ENCODE measurements around the gene ALDH3A1.

ALDH3A1 gene

DNA sequence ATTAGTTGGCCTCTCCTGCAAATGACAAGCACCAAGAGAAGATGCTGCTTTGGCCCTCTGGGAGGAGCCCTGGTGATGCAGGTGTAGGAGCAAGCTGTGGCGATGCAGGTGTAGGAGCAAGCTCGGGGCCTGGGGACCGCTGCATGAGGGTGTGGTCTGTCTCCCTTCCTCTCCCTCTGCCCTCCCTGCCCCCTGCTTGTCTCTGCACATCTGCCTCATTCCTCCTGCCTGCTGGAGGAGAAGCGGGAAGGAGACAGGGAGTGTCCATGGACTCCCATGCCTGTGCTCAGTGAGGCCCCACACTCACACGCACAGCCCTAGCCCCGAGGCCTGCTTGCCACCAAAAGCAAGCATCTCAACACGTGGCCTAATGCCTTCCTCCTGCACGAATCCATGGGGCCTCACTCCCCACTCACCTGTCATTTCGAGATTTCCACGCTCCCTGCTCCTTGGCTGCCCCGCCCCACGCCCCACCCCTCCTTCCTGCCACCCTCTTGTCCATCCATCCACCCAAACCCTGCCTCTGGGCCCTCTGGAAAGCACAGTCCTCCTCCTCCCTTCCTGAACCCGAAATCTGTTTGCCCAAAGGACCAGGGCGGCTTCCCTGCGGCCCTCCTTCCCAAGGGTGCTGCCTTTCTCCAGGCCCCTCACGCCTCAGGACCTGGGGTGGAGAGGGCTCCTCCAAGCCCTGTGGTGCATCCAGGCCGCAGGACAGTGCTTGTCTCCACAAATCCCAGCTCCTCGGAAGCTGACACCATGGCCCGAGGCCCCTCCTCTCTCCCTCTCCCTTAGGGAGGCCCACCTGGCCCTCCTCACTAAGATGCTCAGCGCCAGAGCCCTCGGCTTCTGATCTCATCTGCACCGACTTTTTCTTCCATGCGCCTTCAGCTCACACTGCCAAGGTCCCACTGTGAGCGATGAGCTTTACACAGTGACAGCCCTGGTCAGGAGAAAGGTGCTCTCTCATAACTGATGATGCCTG, 11.8 kb upstream of the ALDH3A1 start:
- no peak for DNase-seq (ENCODE audit: low read depth)

DNA sequence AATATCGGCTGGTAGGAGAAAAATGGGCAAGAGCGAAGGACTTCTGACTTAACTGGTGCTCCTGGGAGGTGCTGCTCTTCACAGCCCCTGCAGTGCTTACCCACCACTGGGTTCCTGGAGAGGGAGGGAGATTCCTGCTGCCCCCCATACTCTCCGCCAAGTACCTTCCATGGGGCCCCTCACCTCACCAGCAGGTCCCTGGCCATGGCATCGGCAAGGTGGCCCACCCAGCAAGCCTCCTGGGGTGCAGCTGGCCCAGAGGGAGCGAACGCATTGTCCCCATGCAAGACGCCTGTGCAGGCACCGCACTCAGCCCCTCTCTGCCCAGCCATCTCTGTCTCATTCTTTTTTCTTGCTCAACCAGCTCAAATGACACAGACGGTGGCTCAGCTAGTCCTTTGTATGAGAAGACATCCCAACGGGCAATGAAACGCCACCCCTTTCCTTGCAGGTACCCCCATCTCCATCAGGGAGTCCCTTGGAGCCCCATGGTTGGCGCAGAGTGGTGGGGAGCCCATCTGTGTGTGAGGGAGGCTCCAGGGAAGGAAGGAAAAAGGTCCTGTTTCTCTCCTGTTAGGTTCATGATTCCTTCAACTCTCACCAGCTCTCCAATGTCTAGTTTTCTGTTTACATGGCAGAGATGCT, 9.6 kb upstream of the ALDH3A1 start:
- no peak for DNase-seq (ENCODE audit: low read depth)

DNA sequence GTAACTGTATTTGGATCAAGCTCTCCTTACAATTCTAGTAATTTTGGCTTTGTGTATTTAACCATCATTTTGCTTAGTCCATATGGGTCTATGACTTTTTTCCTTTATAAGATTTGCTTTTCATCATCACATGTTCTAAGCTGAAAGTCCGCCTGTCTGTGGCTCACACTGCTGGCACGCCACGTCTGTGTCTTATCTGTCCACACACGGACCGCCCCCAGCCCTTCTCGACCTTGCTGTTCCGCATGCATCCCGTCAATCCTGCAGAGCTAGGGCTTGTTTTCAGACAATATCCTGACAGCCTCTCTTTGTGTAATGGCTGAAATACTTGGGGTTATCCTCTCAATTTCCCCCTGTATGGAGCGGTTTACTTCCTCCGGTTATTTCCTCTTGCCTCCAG, 8.4 kb upstream of the ALDH3A1 start:
- no peak for DNase-seq (ENCODE audit: low read depth)

- DNase-seq (ENCODE audit: low read depth), result no peak
These were observed 7.9 kb upstream of the ALDH3A1 start for GRCh38 chr17:19755821-19756510.

GRCh38 chr17:19755392-19755791, 7.3 kb upstream of the ALDH3A1 start:
- DNase-seq (ENCODE audit: low read depth), result no peak

- no peak for DNase-seq (ENCODE audit: low read depth)
These were observed 5.8 kb upstream of the ALDH3A1 start for GRCh38 chr17:19753661-19754463.

- DNase-seq (ENCODE audit: low read depth), result no peak
These were observed 5.0 kb upstream of the ALDH3A1 start for GRCh38 chr17:19753051-19753509.

DNA sequence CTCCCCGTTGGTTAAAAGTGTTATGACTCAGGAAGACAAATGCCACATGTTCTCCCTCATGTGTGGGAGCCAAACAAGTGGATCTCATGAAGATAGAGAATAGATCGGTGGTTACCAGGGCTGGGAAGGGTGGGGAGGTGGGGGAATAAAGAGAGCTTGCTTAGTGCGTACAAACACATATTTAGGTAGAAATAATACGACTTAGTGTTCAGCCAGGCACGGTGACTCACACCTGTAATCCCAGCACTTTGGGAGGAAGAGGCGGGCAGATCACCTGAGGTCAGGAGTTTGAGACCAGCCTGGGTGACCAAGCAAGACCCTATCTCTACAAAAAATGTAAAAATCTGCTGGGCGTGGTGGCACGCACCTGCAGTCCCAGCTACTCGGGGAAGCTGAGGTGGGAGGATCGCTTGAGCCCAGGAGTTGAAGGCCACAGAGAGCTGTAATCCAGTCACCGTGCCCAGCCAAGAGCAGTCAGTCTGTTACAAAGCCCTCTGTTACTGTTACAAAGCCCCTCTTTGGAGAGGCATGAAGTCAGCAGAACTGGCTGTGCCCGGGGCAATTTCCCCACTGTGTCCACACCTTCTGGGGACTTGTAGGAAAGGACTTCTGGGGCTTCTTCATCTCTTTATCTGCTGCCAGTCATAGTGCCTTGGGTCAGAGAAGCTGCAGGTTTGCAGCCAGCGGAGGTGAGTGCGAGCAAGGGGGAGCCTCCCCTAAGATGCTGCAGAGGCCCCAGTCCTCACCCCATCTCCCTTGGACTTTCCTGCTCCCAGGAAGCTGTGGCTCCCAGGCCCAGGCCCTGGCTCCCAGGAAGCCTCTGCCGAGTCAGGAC, 4.3 kb upstream of the ALDH3A1 start:
- no peak for DNase-seq (ENCODE audit: low read depth)

- no peak for DNase-seq (ENCODE audit: low read depth)
These were observed 2.7 kb upstream of the ALDH3A1 start for GRCh38 chr17:19750835-19751234.

DNA sequence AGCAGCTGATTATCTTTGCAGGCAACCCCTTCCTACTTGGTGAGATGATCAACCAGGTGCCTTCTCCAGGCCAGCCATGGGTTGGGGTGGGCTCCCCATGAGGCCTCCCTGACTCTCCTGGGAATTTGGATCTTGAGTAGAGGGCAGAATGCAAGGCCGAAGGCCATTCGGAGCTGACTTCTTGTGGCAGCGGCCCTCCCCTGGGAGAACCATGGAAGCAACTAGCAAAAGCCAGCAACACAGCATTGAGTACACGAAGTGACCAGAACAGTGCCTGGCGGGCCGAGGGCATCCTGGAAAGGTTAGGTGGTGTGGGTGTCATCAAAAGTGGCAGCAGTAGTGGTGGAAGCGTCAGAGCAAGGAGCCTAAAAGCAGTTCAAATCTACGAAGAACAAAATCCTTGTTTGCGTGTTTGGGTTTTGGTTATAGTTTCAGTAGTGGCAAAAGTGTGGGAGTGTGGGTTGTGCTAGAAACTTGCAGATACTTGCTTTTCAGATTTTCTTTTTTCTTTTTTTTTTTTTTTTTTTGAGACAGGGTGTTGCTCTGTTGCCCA, 2.0 kb upstream of the ALDH3A1 start:
- DNase-seq (ENCODE audit: low read depth), result no peak

DNA sequence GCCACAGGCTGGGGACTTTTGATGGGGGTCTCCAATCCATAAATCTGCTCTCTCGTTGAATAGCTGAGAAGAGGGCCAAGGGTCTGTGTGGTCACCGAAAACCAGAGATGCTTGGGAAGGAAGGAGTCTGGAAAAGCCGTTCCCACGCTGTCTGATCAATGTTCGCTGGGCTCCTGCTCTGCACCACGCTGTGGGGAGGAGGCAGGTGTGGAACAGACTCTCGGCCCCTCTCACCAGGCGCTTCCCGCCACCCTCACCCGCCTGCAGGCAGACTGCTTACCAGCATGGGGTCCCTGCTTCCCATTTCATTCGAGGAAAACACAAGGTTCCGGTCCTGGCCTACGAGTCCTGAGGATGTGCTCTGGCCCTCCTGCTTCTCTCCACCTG, 702 bp upstream of the ALDH3A1 start:
- DNase-seq (ENCODE audit: low read depth), result no peak

- DNase-seq (ENCODE audit: low read depth), result no peak
These were observed 859 bp downstream of the ALDH3A1 start for GRCh38 chr17:19747159-19747719.

GRCh38 chr17:19746517-19746916, 1.6 kb downstream of the ALDH3A1 start:
- no peak for DNase-seq (ENCODE audit: low read depth)

DNA sequence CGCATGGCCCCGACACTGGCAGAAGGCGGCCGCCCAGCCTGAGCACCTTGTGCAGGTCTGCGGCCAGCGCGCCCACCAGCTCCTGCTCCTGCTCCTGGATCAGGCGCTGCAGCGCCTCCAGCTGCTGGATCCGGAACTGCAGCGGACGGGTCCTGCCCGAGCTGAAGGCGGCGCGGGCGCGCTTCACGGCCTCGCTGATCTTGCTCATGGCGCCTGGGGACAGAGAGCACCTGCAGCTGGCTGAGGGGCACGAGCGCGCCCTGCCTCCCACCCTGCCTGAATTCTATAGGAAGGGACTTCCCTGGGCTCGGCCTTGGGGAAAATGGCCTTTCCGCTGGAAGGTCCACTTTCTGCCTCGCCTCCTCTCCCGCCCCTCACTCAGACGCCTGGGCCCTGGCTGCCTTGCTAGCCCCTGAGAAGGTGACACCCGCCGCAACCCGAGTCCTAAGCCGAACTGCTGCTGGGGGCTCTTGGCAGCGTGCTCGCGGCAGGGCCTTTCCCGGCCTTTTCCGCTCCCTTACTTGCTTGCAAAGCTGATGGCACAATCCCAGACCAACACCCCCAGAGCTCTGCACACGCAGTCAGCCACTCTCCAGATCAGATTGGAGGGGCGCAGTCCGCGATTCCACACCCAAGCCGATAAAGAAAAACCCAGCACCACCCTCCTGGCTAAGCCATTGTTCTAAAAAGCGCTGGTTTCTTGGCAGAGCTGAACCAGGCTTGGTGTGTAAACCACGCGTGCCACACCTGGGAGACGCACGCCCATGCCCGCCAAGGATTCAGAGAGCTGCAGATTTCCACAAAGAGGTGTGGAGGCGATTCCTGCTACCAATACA, 3.0 kb downstream of the ALDH3A1 start:
- DNase-seq (ENCODE audit: low read depth), result peak; percentile 78

DNA sequence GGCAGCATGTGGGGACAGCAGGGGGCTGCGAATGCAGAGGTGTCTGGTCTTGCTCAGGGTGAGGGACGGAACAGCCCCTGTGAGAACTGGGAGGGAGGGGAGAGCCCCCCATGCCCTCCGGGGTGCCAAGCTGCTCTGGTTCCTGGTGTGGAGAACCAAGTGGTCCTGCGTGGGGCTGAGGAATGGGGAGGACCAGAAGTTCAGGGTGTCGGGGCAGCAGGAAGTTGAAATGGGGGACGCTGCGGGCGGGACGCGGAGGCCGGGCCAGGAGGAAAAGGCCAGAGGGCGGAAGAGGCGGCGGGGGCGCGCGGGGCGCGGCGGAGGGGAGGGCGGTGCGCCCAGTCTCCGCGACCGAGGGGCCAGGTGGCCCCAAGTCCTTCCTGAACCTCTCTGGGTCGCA, 3.6 kb downstream of the ALDH3A1 start:
- no peak for DNase-seq (ENCODE audit: low read depth)

DNA sequence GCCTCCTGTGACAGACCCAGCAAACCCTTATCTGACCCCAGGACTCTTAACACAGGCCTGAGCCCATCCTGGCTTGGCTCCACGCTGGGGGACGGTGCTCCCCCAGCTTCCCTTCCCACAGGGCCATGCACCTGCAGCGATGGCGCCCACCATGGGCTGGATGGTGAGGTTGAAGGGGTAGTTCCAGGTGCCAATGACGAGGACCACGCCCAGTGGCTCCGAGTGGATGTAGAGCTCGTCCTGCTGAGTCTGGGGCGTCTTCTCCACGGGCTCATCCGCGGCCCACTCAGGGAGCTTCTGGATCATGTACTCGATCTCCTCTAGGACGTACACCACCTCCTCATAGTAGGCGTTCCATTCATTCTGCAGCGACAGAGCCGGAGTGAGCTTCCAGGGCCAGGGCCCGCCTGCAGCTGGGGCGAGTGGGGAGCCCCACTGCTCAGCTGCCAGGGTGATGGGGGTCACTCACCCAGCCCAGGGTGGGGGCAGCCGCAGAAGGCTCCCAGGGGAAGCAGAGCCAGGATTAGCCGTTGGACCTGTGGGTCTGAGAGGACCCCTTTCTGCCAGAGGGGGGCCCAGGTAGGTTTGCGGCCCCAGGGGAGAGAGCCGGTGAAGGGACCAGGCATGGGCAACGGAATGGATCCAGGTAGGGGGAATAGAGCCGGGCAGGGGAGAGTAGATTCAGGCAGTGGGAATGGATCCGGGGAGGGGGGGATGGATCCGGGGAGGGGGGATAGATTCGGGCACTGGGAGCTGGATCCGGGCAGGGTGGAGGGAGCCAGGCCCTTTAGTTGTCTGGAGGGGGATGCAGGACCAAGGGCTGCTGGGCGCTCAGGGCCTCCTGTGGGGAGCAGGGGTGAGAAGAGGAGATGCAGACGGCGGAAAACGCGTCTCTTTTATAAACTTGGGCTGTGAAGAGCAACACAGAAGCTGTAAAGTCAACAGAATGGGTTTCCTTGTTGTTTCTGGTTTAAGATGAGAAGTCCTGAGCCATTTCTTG, 4.7 kb downstream of the ALDH3A1 start:
- DNase-seq (ENCODE audit: low read depth), result no peak

GRCh38 chr17:19742495-19742894, 5.6 kb downstream of the ALDH3A1 start:
- no peak for DNase-seq (ENCODE audit: low read depth)

DNA sequence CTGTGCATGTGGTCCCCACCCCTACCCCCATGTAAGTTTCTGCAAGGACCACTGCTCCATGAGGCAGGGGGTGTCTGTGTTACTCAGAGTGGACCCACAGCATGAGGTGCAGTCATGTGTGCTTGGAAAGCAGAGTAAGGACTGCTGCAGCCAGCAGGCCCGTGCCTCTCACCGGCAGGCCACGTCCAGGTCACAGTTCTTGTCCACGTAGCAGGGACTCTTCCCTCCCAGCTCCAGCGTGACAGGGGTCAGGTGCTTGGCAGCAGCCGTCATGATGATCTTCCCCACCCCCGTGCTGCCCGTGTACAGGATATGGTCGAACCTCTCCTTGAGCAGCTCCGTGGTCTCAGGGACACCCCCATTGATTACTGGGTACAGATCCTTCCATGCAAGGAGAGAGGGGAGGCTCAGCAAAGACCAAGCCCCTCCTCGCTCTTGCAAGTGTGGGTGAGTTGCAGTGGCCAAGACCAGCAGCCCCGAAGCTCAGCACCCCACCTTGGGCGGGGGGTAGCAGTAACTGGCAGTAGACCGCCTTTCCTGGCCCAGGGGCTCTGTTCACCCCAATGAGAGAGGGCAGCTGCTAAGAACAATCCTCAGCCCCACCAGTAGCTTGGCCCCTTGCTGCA, 6.2 kb downstream of the ALDH3A1 start:
- no peak for DNase-seq (ENCODE audit: low read depth)

Data from stimulated activated CD8-positive, alpha-beta memory T cell treated with anti-CD3 and anti-CD28 coated beads, Interleukin-4, amount 100 ng/mL, for 24 hours (primary cell).